ENCODE results near the gene CDK2.

DNA sequence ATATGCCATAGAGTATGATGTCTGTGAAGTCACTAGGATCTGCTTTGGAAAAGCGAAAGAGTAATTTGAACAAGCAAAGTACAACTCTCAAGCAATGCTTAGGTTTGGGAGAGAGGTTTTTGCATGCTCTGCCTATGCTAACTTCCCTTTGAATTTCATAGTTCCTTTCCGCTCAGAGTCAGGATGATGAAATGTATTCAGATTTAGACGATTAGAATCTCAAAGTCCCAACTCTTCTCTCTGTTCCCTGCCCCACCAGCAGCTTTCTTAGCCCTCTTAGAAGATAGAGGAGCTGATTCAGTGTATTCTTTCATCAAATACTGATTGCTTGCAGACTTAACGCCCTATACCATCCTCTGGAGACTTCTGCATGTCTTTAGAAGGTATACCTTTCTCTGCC is 18.7 kb downstream of the CDK2 start:
- TF ChIP-seq, protein P1, sequence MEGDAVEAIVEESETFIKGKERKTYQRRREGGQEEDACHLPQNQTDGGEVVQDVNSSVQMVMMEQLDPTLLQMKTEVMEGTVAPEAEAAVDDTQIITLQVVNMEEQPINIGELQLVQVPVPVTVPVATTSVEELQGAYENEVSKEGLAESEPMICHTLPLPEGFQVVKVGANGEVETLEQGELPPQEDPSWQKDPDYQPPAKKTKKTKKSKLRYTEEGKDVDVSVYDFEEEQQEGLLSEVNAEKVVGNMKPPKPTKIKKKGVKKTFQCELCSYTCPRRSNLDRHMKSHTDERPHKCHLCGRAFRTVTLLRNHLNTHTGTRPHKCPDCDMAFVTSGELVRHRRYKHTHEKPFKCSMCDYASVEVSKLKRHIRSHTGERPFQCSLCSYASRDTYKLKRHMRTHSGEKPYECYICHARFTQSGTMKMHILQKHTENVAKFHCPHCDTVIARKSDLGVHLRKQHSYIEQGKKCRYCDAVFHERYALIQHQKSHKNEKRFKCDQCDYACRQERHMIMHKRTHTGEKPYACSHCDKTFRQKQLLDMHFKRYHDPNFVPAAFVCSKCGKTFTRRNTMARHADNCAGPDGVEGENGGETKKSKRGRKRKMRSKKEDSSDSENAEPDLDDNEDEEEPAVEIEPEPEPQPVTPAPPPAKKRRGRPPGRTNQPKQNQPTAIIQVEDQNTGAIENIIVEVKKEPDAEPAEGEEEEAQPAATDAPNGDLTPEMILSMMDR (IDR thresholded peaks at IDR 0.05 in 4 of 5, conservative IDR thresholded peaks at IDR 0.05 in 1 of 5): no peak
- TF ChIP-seq POLR2A (IDR thresholded peaks at IDR 0.05): no peak

All from gastrocnemius medialis (tissue), 4 donors.